LNCAP (cell line): Measurements from ENCODE around the gene YWHAG.

ENCODE experiments used
- CTCF ChIP-seq: fragments of 450-650 bp; IDR thresholded peaks from 2 replicates; pipeline ENCODE4 v1.5.1; 2017; ENCODE audit warnings: mild to moderate bottlenecking

The YWHAG gene

GRCh38 chr7:76347710-76348109 is 11.1 kb downstream of the YWHAG start:
- no peak for TF ChIP-seq CTCF

GRCh38 chr7:76346778-76347177 is 12.0 kb downstream of the YWHAG start:
- no peak for TF ChIP-seq CTCF

GRCh38 chr7:76346097-76346496 is 12.7 kb downstream of the YWHAG start:
- TF ChIP-seq CTCF: no peak

GRCh38 chr7:76343931-76344321 is 14.9 kb downstream of the YWHAG start:
- TF ChIP-seq CTCF: no peak

GRCh38 chr7:76343294-76343930 is 15.4 kb downstream of the YWHAG start:
- TF ChIP-seq CTCF: no peak

- no peak for TF ChIP-seq CTCF
These were observed 16.6 kb downstream of the YWHAG start for GRCh38 chr7:76342222-76342621.

GRCh38 chr7:76340617-76341131 is 18.1 kb downstream of the YWHAG start:
- TF ChIP-seq CTCF: no peak
